GM18870 (cell line): Measurements from ENCODE around the gene FCHSD2.

Experiments used
- ATAC-seq: cut with Tn5 transposase; IDR thresholded peaks from one replicate; pipeline ENCODE4 v1.9.1; 2021; ENCODE audit warnings: moderate library complexity; ENCODE audit not compliant: unreplicated experiment

The FCHSD2 gene

GRCh38 chr11:72975778-72976521, 166.2 kb downstream of the FCHSD2 start:
- ATAC-seq = no peak

GRCh38 chr11:72974487-72975205, 167.5 kb downstream of the FCHSD2 start:
- ATAC-seq = no peak

GRCh38 chr11:72972496-72973128, 169.5 kb downstream of the FCHSD2 start:
- ATAC-seq = no peak

- no peak for ATAC-seq
Observed at GRCh38 chr11:72971192-72971967, 170.7 kb downstream of the FCHSD2 start.

- ATAC-seq = no peak
Observed at GRCh38 chr11:72970557-72971118, 171.5 kb downstream of the FCHSD2 start.

- peak; percentile 61 for ATAC-seq
Observed at GRCh38 chr11:72969894-72970335, 172.2 kb downstream of the FCHSD2 start.

- ATAC-seq = no peak
Observed at GRCh38 chr11:72968390-72968789, 173.7 kb downstream of the FCHSD2 start.

GRCh38 chr11:72965672-72966071, 176.4 kb downstream of the FCHSD2 start:
- no peak for ATAC-seq

- ATAC-seq = no peak
Observed at GRCh38 chr11:72962717-72963116, 179.4 kb downstream of the FCHSD2 start.

- no peak for ATAC-seq
Observed at GRCh38 chr11:72962084-72962483, 180.0 kb downstream of the FCHSD2 start.

- ATAC-seq = no peak
Observed at GRCh38 chr11:72959998-72960731, 182.0 kb downstream of the FCHSD2 start.

GRCh38 chr11:72958791-72959190, 183.3 kb downstream of the FCHSD2 start:
- no peak for ATAC-seq

GRCh38 chr11:72955466-72955865, 186.7 kb downstream of the FCHSD2 start:
- no peak for ATAC-seq

- ATAC-seq = no peak
Observed at GRCh38 chr11:72954860-72955259, 187.3 kb downstream of the FCHSD2 start.

- no peak for ATAC-seq
Observed at GRCh38 chr11:72953637-72954036, 188.5 kb downstream of the FCHSD2 start.

GRCh38 chr11:72951888-72952287, 190.2 kb downstream of the FCHSD2 start:
- ATAC-seq = no peak

- ATAC-seq = no peak
Observed at GRCh38 chr11:72951193-72951592, 190.9 kb downstream of the FCHSD2 start.

- no peak for ATAC-seq
Observed at GRCh38 chr11:72950685-72951084, 191.4 kb downstream of the FCHSD2 start.

GRCh38 chr11:72947229-72947628, 194.9 kb downstream of the FCHSD2 start:
- no peak for ATAC-seq

GRCh38 chr11:72943664-72944063, 198.5 kb downstream of the FCHSD2 start:
- no peak for ATAC-seq
